ENCODE results near the gene AMBP. TPM values are rescaled to one million over a fixed set of nuclear protein-coding genes. Genes with fewer than 3 reads are reported as not detected.
"Not testable (repeated sequence)": the region's sequence is repeated elsewhere in the genome, so short reads cannot be mapped to it uniquely, and the experiment has no call there.

Gene AMBP
- total RNA-seq, 3 donors from 2014 or later (not counting 1 experiment from before 2014, with no cell fraction given): not detected

DNA sequence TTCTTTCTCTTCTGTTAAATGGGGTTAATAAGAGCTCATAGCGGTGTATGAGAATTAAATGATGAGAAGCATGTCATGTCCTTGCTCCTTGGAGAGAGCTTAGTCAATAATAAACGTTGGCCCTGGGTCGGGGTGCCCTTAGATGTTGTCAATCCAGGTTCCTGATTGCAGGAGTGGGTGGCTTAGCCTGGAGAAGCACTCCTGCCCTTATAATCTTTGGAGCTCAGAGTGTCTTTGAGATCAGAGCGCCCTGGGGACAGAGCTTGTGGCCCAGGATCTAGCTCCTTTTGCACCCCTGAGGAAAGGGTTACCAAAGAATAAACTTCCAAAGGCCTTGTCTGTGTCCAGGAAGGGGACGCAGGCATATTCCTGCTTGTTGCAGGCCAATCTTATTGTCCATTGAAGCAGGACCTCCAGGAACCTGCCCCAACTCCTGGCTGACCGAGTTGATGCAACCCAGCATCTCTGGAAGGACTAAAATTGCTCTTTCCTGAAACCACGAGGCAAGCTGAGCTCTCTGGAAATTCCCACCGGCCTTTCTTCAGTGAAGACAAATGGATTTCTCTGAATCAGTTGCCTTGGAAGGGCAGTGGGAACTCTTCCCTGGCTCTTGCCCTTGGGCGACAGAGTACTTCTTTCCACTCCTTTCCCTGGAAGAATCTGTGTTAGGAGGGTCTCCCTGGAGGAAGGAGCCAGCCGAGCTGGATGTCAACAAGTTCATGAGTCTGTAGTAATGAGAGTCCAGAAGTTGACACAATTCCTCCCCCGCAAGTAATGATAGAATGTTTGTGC, 6.4 kb upstream of the AMBP start:
- no peak for DNase-seq
- Histone ChIP-seq H3K4me3 (ENCODE audit: low read length) (no peak overlapping the region), H3K27ac (ENCODE audit: low read length) (no peak overlapping the region), H3K9me3 (ENCODE audit: control insufficient read depth, insufficient read depth, low read length) (no peaks in the 10 kb centered on the region), H3K36me3 (ENCODE audit: control insufficient read depth, insufficient read depth, low read length) (no peaks in the 10 kb centered on the region), H3K4me1 (ENCODE audit: control insufficient read depth, insufficient read depth, low read length) (no peaks in the 10 kb centered on the region), H3K27me3 (ENCODE audit: control insufficient read depth, insufficient read depth, low read length) (no peaks in the 10 kb centered on the region)
- ATAC-seq: no peak
- H3K36me3 Mint-ChIP-seq: no peaks in the 10 kb centered on the region
- H3K9me3 Mint-ChIP-seq: no peaks in the 10 kb centered on the region
- WGBS (ENCODE audit: insufficient coverage): 76% methylated on average over 8 of the region's 11 CpGs
- intact Hi-C loops (cut with micrococcal nuclease): no loop called here
- no peaks in the 10 kb centered on the region for H3K4me1 Mint-ChIP-seq
- no peak overlapping the region for H3K27ac Mint-ChIP-seq
- H3K27me3 Mint-ChIP-seq (ENCODE audit: low read depth in 2 of 2): peaks cover 0 to 4% of the 10 kb centered on the region in 2 donors
- H3K4me3 Mint-ChIP-seq: no peak overlapping the region
- TF ChIP-seq, protein P1, sequence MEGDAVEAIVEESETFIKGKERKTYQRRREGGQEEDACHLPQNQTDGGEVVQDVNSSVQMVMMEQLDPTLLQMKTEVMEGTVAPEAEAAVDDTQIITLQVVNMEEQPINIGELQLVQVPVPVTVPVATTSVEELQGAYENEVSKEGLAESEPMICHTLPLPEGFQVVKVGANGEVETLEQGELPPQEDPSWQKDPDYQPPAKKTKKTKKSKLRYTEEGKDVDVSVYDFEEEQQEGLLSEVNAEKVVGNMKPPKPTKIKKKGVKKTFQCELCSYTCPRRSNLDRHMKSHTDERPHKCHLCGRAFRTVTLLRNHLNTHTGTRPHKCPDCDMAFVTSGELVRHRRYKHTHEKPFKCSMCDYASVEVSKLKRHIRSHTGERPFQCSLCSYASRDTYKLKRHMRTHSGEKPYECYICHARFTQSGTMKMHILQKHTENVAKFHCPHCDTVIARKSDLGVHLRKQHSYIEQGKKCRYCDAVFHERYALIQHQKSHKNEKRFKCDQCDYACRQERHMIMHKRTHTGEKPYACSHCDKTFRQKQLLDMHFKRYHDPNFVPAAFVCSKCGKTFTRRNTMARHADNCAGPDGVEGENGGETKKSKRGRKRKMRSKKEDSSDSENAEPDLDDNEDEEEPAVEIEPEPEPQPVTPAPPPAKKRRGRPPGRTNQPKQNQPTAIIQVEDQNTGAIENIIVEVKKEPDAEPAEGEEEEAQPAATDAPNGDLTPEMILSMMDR (IDR thresholded peaks at IDR 0.05): no peak

DNA sequence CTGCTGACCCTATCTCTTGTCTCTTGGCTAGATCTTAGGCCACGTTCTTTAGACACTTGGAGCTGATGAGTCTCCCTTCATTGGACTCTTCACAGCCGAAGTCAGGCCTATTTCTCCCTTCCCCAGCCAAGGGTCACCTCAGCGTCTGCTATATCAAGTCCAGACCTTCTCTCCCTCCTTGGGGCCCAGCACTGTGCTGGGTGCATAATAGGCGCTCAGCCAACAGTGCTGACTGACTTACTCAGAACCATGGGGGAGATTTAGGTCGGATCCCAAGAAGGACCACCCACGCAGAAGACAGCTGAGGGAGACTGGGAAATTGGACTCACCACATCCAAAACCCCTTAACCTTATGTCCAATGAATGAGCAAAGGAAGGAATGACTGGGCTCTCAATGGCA, 5.6 kb upstream of the AMBP start:
- H3K36me3 ChIP-seq (ENCODE audit: control insufficient read depth, insufficient read depth, low read length): no peaks in the 10 kb centered on the region
- WGBS (ENCODE audit: insufficient coverage): 89% methylated on average over 6 of the region's 6 CpGs
- peaks cover 0 to 4% of the 10 kb centered on the region in 2 donors for H3K27me3 Mint-ChIP-seq (ENCODE audit: low read depth in 2 of 2)
- no peaks in the 10 kb centered on the region for H3K4me1 ChIP-seq (ENCODE audit: control insufficient read depth, insufficient read depth, low read length)
- no peaks in the 10 kb centered on the region for H3K36me3 Mint-ChIP-seq
- no peaks in the 10 kb centered on the region for H3K4me1 Mint-ChIP-seq
- H3K27ac ChIP-seq (ENCODE audit: low read length): no peak overlapping the region
- no peak overlapping the region for H3K4me3 ChIP-seq (ENCODE audit: low read length)
- H3K9me3 ChIP-seq (ENCODE audit: control insufficient read depth, insufficient read depth, low read length): no peaks in the 10 kb centered on the region
- TF ChIP-seq, protein P1 (IDR thresholded peaks at IDR 0.05): no peak
- DNase-seq (no peak), ATAC-seq (no peak)
- intact Hi-C loops (cut with micrococcal nuclease): no loop called here
- no peaks in the 10 kb centered on the region for H3K27me3 ChIP-seq (ENCODE audit: control insufficient read depth, insufficient read depth, low read length)
- no peak overlapping the region for H3K27ac Mint-ChIP-seq
- no peaks in the 10 kb centered on the region for H3K9me3 Mint-ChIP-seq
- H3K4me3 Mint-ChIP-seq: no peak overlapping the region

DNA sequence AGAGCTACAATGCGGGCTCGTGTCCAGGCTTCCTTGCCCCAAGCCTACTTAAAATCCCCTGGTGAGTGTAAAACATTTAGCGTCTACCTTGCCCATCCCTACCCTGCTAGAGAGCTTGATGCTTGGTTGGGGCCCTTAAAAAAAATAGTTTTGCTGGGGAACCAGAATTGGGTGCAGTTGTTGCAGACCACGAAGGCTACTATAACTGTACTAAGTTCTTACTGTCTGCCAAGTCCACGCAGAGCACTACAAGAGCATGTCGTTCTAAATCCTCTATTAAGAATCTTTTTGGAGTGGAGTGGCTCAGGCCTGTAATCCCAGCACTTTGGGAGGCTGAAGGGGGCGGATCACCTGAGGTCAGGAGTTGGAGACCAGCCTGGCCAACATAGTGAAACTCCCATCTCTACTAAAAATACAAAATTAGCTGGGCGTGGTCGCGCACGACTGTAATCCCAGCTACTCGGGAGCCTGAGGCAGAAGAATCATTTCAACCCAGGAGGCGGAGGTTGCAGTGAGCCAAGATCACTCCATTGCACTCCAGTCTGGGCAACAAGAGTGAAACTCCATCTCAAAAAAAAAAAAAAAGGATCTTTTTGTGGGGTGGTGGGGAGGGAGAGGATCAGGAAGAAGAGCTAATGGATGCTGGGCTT, 4.8 kb upstream of the AMBP start:
- not testable (repeated sequence) for H3K4me3 Mint-ChIP-seq; H3K27me3 Mint-ChIP-seq (ENCODE audit: low read depth in 2 of 2); H3K4me3 ChIP-seq (ENCODE audit: low read length); DNase-seq; H3K36me3 Mint-ChIP-seq; H3K4me1 Mint-ChIP-seq; ATAC-seq; H3K9me3 ChIP-seq (ENCODE audit: control insufficient read depth, insufficient read depth, low read length); H3K9me3 Mint-ChIP-seq; H3K27ac Mint-ChIP-seq; H3K27ac ChIP-seq (ENCODE audit: low read length); H3K4me1 ChIP-seq (ENCODE audit: control insufficient read depth, insufficient read depth, low read length); H3K36me3 ChIP-seq (ENCODE audit: control insufficient read depth, insufficient read depth, low read length); H3K27me3 ChIP-seq (ENCODE audit: control insufficient read depth, insufficient read depth, low read length)
- intact Hi-C loops (cut with micrococcal nuclease): loop anchor here (1.0 kb wide), 2 partner anchors 208 to 222 kb away; no protein-coding TSS in a partner anchor
- WGBS (ENCODE audit: insufficient coverage): 76% methylated on average over 12 of the region's 13 CpGs

DNA sequence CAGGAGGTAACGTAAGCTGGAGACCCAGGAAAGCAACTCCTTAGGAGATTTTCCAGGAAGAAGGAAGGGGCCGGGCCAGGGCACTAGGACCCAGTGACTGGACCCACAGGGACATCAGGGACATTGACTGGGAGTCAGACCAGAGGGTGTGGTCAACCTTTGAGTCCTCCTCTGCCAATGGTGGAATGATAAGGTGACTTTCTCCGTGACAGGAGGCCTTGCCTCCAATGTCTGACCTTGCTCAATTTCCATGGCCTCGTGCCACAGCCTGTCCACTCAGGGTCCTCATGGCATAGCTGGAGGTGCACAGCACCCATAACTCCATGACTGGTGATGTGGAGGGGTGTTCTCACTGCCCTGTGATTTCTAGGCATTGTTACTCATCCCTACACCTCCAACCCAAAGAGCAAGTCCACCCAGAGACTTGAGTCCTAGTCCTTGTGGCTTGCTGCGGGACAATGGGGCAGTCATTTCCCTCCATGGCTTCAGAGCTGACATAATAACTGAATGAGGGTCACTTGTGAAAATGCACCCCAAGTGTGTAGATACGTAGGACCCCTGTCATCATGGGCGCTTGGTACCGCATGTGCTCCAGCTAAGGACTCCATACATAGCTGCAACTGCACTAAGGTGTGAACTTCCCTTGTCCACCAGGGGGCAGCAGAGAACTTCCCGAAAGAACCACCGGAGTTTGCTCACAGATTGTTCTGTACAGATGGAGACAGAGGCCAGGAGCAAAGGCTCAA, 4.1 kb upstream of the AMBP start:
- intact Hi-C loops (cut with micrococcal nuclease): loop anchor here (1.0 kb wide), 2 partner anchors 209 to 223 kb away; no protein-coding TSS in a partner anchor
- no peak overlapping the region for H3K4me3 Mint-ChIP-seq

More for the DNA sequence above, 4.1 kb upstream of the AMBP start:
- Mint-ChIP-seq H3K27me3 (ENCODE audit: low read depth in 2 of 2) (peaks cover 0 to 3% of the 10 kb centered on the region in 2 donors), H3K27ac (no peak overlapping the region), H3K36me3 (no peaks in the 10 kb centered on the region), H3K4me1 (no peaks in the 10 kb centered on the region), H3K9me3 (no peaks in the 10 kb centered on the region)
- WGBS (ENCODE audit: insufficient coverage): 56% methylated on average over 10 of the region's 10 CpGs
- Histone ChIP-seq H3K36me3 (ENCODE audit: control insufficient read depth, insufficient read depth, low read length) (no peaks in the 10 kb centered on the region), H3K4me3 (ENCODE audit: low read length) (no peak overlapping the region), H3K27me3 (ENCODE audit: control insufficient read depth, insufficient read depth, low read length) (no peaks in the 10 kb centered on the region), H3K27ac (ENCODE audit: low read length) (no peak overlapping the region), H3K4me1 (ENCODE audit: control insufficient read depth, insufficient read depth, low read length) (no peaks in the 10 kb centered on the region), H3K9me3 (ENCODE audit: control insufficient read depth, insufficient read depth, low read length) (no peaks in the 10 kb centered on the region)
- TF ChIP-seq, protein P1 (IDR thresholded peaks at IDR 0.05): peak; percentile 88
- peak; percentile 63 to 93 (median 70) for ATAC-seq
- peak; percentile 69 to 86 for DNase-seq

Measured in natural killer cell (primary cell).